Measurements from ENCODE around the gene WDR82. TPM values are rescaled to one million over a fixed set of nuclear protein-coding genes. Genes with fewer than 3 reads are reported as not detected.

WDR82 gene
- total and polyA plus RNA-seq, 10 of the 15 experiments (the other 5 are each of a cell fraction or from before 2014, with no cell fraction given) = 10.1 to 82.4 (median 48.7) TPM

DNA sequence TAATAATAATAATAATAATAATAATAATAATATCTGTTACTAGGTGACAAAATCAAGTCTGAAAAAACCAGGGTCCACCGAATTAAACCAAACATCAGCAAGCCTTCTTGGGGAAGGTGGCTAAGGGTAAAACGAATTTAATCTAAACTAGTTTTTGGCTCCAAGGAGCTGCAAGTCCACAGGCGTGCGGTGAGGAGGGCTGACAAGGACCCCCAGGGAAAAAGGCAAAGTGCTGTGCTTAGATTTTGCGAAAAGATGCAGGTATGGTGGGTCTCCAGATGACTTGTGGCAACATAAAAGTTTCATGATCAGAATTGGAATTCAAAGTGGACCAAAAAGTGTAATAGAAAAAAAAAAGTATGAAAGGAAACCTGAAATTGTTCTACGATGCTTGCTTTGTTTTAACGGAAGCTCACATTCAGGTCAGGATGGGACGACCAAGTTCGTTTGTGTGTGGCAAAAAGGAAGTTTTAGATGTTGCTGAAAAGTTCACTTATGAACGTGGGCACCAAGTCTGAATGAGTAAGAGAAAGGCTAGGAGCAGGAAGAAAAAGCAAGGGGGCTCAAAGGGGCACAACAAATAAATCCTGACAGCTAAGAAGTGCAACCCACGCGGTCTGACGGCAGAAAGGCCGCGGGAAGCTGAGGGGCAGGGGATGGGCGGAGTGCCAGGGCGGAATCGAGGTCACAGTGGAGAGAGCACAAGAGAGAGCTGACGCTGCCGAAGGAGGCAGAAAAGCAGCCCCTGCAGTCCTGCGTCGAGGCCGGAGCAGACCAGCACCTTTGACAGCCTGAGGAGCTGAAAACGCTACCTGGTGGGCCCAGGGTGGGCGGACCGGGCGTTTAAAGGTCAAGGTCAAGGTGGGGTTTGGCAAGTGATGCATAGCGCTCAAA, 1.1 kb downstream of the WDR82 start (continued):
- TF ChIP-seq, protein P1, sequence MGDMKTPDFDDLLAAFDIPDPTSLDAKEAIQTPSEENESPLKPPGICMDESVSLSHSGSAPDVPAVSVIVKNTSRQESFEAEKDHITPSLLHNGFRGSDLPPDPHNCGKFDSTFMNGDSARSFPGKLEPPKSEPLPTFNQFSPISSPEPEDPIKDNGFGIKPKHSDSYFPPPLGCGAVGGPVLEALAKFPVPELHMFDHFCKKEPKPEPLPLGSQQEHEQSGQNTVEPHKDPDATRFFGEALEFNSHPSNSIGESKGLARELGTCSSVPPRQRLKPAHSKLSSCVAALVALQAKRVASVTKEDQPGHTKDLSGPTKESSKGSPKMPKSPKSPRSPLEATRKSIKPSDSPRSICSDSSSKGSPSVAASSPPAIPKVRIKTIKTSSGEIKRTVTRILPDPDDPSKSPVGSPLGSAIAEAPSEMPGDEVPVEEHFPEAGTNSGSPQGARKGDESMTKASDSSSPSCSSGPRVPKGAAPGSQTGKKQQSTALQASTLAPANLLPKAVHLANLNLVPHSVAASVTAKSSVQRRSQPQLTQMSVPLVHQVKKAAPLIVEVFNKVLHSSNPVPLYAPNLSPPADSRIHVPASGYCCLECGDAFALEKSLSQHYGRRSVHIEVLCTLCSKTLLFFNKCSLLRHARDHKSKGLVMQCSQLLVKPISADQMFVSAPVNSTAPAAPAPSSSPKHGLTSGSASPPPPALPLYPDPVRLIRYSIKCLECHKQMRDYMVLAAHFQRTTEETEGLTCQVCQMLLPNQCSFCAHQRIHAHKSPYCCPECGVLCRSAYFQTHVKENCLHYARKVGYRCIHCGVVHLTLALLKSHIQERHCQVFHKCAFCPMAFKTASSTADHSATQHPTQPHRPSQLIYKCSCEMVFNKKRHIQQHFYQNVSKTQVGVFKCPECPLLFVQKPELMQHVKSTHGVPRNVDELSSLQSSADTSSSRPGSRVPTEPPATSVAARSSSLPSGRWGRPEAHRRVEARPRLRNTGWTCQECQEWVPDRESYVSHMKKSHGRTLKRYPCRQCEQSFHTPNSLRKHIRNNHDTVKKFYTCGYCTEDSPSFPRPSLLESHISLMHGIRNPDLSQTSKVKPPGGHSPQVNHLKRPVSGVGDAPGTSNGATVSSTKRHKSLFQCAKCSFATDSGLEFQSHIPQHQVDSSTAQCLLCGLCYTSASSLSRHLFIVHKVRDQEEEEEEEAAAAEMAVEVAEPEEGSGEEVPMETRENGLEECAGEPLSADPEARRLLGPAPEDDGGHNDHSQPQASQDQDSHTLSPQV (IDR thresholded peaks at IDR 0.05) = no peak
- TF ChIP-seq NFYB (IDR thresholded peaks at IDR 0.05; ENCODE audit: insufficient read depth, low read depth, low read length) (no peak), MYC (IDR thresholded peaks at IDR 0.05; ENCODE audit: insufficient read depth, insufficient read length, insufficient replicate concordance, low read length, severe bottlenecking) (peak; percentile 69), IKZF2 (IDR thresholded peaks at IDR 0.05) (0 out of 4 replicates have a peak, but pooled peaks of 1 of the 2 experiments have one; percentile 11), NR2F1 (conservative IDR thresholded peaks at IDR 0.05) (peak; percentile 95), SREBF1 (IDR thresholded peaks at IDR 0.05; ENCODE audit: low read length) (no peak), ZNF217 (IDR thresholded peaks at IDR 0.05) (no peak), BACH1 (IDR thresholded peaks at IDR 0.05; ENCODE audit: borderline replicate concordance) (0 out of 2 replicates have a peak, but pooled peaks have one; percentile 18)
- TF ChIP-seq, protein P2, sequence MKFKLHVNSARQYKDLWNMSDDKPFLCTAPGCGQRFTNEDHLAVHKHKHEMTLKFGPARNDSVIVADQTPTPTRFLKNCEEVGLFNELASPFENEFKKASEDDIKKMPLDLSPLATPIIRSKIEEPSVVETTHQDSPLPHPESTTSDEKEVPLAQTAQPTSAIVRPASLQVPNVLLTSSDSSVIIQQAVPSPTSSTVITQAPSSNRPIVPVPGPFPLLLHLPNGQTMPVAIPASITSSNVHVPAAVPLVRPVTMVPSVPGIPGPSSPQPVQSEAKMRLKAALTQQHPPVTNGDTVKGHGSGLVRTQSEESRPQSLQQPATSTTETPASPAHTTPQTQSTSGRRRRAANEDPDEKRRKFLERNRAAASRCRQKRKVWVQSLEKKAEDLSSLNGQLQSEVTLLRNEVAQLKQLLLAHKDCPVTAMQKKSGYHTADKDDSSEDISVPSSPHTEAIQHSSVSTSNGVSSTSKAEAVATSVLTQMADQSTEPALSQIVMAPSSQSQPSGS (IDR thresholded peaks at IDR 0.05; ENCODE audit: low read length) = no peak
